ENCODE data around the gene GBP1.

DNA sequence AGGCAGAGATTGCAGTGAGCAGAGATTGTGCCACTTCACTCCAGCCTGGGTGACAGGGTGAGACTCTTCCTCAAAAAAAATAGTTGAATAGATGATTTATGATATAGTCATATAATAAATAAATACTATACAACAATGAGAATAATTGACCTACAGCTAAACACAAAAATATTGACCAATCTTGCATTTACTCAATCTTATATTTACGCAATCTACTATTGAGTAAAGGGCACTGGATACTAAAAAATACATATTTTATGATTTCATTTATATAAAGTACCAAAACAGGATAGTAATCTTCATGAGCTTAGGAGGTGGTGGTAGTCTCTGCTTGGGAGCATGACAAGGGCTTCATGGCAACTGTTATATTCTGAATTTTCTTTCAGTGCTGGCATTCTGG is 23.3 kb downstream of the GBP1 start:
- no peak for TF ChIP-seq EP300 (IDR thresholded peaks at IDR 0.05)
- TF ChIP-seq, protein P1, sequence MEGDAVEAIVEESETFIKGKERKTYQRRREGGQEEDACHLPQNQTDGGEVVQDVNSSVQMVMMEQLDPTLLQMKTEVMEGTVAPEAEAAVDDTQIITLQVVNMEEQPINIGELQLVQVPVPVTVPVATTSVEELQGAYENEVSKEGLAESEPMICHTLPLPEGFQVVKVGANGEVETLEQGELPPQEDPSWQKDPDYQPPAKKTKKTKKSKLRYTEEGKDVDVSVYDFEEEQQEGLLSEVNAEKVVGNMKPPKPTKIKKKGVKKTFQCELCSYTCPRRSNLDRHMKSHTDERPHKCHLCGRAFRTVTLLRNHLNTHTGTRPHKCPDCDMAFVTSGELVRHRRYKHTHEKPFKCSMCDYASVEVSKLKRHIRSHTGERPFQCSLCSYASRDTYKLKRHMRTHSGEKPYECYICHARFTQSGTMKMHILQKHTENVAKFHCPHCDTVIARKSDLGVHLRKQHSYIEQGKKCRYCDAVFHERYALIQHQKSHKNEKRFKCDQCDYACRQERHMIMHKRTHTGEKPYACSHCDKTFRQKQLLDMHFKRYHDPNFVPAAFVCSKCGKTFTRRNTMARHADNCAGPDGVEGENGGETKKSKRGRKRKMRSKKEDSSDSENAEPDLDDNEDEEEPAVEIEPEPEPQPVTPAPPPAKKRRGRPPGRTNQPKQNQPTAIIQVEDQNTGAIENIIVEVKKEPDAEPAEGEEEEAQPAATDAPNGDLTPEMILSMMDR (IDR thresholded peaks at IDR 0.05): no peak

Data from upper lobe of left lung (tissue), 4 donors.